HK-2 (cell line): ENCODE measurements around the gene CENPQ.
"Not testable (repeated sequence)": the region's sequence is repeated elsewhere in the genome, so short reads cannot be mapped to it uniquely, and the experiment has no call there.

Source experiments
- DNase-seq: peaks from one replicate; pipeline ENCODE4 v3.0.0-alpha.2; 2018; ENCODE audit not compliant: unreplicated experiment

Gene CENPQ, protein sequence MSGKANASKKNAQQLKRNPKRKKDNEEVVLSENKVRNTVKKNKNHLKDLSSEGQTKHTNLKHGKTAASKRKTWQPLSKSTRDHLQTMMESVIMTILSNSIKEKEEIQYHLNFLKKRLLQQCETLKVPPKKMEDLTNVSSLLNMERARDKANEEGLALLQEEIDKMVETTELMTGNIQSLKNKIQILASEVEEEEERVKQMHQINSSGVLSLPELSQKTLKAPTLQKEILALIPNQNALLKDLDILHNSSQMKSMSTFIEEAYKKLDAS

DNA sequence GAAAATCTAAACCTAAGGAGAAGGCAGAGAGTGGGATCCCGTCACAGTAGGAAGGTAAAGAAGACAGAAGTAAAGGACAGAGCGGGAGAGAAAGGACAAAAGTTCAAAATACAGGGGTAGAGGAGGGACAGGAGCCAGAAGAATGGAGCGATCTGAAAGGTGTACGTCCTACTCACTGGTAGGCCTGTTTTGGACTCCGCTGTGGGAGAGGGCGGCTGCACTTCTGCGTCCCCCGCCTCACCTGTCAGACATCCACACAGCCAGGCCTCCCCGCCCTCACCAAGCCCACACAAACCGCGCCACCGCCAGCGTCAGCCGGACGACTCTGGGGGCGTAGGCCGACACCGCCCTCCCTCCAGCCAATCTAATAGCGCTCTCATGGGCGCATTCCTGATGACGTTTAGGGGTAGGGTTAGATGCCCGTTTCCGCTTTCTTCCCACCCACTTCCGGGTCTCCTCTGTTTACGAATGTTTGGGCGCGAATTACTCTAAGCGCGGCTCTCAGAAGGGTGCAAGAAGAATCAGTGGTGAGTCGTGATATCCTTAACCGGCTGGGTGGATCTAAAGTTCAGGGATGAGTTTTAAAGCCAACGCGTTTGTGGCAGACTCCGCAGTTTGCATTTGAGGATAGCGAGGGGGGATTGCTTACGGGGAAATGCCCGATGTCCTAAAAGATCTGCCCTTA, at the start of gene CENPQ, which contains the start of gene MMUT:
Gene CENPQ, plus strand, starts transcription at position 444 of the 685 bp plus-strand sequence. CDS start 6,807 bp downstream, outside the sequence.
Gene MMUT, minus strand, starts transcription at position 327 of the 685 bp plus-strand sequence. CDS start 3,787 bp downstream, outside the sequence.
- peak; percentile 89 for DNase-seq

DNA sequence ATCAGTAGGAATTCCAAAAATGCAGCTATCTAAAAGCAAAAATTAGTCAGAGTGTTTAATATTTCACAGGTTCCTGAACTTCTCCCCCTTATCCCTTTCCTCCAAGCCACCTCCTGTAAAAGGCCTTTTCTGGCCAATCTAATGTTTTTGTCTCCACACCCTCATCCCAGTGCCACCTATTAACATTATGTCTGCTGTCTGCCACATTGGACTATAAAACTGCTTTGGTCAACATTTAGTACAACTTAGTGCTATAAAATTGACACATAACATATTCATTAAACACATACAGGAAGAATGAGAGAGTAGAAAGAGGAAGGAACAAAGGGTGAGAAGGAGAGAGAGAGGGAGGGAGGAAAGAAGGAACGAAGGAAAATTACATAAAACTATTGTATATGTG, 47.8 kb upstream of the CENPQ start:
- DNase-seq, result no peak

DNA sequence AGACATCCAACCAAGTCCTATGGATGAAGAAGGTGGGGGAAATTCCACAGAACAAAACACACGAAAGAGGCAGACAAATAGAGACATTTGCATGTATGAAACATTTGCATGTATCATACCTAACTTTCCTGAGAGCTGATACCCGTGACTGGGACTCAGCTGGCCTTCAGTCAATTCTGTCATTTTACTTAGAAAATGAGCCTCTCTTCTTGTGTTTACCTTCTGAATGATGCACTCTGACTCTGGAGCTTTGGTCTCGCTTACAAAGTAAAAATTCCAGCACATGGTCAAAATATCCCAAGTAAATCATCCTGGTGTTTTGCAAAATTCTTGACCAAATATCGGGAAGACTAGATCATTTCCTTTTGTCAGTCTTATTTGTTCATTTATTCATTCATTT, 47.0 kb upstream of the CENPQ start:
- DNase-seq, result no peak

DNA sequence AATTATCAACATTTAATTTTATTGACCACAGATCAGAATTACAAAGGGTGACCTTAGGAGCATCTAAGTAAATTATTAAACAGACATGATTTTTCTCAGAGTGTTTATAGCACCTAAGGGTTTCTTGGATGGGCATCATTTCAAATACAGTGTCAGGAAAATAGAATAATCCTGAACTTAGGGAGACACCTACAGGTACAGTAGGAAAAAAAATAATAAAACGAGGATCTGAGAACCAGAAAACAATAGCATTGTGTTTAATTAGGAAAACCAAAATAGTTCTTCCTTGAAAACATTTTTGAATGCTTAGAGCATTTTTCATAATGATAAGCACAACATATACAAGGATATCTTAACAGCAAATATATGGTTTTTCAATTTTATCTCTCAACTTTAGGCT, 39.4 kb upstream of the CENPQ start:
- DNase-seq, result no peak

DNA sequence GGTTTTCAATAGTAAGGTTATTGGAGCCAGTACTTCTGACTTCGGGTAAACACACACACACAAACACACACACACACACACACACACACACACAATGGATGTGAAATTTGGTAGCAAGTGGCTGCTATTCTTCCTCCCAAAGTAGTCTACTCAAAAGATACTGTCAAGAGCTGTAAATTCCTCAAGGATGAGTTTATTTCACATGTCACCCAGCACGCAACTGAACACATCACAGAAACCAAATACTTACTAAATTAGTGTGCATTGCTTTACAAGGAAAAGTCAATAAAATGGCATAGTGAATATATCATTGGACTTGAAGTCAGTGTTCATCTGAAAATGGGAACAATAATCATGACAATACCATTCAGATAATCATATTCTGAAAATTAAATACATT, 33.0 kb upstream of the CENPQ start:
- no peak for DNase-seq

DNA sequence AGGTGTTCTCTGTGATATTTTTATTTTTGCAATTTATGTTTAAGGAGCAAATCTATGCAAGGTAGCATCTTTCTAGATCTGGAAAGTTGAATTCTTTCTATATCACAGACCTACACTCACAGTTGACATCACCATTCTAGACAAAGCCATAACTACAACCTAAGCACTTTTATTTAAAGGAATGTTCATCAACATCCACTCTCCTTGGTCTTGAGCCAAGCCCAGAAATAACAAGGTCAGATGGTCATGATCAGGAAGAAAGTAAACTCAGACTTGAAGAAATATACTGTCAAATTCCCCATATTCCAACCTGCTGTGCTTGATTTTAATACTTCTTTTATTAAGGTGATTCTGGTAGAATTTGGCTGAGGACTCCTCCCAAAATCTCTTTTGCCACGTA, 32.3 kb upstream of the CENPQ start:
- DNase-seq, result no peak

DNA sequence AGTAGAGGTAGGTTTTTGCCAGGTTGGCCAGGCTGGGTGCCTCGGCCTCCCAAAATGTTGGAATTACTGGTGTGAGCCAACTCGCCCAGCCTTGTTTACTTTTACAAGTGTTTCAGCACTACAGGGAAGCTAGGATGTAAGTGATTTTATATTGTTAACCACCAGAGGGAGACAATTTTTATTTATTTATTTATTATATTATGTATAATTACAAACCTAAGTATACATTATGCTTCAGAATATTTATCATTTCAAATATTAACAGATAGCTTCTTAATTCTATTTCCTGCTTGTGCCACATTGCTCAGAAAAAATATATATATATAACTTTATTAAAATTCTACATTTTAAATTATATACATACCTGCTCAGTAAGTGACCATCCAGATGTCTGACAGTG, 9.9 kb upstream of the CENPQ start:
- DNase-seq, result no peak

DNA sequence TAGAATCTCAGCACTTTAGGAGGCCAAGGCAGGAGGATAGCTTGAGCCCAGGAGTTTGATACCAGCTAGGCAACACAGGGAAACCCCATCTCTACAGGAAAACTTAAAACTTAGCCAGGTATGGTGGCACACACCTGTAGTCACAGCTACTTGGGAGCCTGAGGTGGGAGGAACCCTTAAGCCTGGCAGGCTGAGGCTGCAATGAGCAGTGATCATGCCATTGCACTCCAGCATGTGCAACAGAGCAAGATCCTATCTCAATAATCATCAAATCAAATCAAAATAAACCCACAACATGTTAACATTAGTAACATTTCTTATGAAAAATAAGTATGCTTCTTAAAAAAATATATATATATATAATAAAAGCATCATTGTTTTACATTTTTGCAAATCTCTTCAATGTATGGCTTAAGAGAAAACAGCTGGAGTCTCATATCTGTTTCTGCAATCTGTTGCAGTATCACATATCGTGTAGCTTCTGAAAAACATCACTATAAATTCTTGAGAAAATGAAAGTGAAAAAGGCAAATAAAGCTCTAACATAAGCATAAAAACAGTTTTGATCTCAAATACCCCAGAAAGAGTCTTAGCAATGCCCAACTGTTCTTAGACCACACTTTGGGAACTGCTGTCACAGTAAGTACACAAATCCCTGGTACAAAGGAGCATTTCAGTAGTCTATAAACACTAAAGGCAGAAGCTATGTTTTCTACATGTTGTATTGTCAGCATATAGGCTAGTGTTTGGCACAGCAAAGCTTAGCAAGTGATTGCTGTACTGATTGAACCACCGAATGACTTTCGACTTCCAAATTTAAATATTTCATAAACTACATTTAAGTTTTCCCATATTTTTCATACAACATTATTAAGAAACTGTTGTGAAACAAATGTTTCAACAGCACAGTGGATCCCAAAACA, 8.1 kb upstream of the CENPQ start:
- DNase-seq, result no peak

DNA sequence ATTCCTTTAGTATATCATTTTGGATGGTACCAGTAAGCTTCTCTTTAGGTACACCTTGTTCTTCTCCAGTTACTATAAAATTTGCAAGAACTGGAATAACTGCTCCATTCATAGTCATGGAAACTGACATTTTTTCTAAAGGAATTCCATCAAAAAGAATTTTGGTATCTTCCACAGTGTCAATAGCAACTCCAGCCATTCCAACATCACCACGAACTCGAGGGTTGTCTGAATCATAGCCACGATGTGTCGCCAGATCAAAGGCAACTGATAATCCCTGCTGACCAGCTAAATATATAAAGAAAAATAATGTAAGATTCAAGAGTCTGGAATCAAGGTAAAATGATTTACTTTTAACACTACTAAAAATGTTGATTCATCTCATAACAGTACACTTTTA, 5.4 kb upstream of the CENPQ start:
- peak; percentile 9 for DNase-seq

DNA sequence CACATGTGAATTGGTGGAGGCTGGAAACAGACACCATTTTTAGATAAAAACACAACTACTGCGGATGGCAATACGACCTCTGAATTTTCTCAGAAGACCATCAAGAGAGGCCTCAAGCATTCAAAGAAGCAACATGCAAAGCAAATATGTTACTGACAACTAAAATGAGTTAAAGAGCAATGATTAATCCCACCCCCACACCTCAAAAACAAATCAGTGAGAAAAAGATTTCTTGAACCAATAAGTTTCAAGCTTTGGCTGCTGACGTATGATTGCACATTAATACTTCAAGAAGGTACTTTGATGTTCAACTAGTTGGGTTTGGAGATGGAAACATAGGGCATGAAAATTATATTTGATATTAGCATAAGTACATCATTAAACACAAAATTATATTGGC, 1.1 kb upstream of the CENPQ start:
- no peak for DNase-seq

DNA sequence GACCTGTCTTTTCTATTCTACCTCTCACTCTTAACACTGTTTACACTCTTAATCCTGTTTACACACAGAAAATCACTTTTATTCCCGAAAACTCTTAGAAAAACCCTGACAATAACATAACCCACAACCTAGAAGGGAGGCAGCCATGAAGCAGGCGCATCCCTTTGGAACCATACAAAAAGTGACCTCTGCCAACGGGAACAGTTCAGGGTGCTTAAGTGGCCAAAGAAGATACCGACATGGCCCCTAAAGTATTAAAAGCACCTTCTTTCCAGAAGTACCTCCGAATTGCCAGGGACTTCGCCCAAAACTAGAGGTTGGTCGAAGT, 607 bp upstream of the CENPQ start:
- no peak for DNase-seq

DNA sequence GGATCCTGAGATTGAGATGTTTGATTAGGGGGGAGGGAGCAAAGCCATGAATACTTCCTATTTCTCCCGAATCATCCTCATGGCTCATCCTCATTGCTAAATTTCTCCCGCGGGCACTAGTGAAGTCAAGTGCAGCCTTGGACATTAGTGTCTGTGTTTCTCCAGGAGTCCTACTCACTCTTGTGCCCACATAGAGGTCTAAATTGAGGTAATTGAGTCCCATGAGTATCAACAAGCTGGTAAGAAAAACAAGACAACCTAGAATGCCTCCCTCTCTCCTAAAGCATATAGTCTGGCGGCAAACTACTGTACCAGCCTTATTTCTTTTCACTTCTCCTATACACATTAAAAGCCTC, 420 bp downstream of the CENPQ start:
- DNase-seq, result no peak

DNA sequence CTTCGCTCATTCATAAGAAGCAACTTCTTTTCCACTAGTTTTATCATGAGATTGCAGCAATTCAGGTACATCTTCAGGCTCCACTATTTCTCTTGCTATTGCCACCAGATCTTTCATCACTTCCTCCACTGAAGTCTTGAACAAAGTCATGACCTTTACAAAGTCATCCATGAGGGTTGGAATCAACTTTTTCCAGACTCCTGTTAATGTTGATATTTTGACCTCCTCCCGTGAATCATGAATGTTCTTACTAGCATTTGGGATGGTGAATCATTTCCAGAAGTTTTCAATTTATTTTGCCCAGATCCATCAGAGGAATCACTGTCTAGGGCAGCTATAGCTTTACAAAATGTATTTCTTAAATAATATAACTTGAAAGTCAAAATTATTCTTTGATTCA, 1.5 kb downstream of the CENPQ start:
- no peak for DNase-seq

DNA sequence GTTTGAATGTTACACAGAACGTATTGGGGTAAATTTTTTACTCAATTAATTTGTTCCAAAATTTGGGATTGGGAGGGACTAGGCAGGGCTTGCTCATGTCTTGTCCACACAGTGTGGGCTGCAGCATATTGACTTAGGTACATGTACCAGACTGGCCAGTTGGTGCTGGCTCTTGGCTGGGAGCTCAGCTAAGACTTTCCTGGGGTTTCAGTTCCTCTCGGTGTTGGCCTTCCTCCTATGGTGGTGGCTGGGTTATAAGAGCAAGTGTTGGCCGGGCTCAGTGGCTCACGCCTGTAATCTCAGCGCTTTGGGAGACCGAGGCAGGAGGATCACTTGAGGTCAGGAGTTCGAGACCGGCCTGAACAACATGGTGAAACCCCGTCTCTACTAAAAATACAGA, 4.9 kb downstream of the CENPQ start:
- no peak for DNase-seq

DNA sequence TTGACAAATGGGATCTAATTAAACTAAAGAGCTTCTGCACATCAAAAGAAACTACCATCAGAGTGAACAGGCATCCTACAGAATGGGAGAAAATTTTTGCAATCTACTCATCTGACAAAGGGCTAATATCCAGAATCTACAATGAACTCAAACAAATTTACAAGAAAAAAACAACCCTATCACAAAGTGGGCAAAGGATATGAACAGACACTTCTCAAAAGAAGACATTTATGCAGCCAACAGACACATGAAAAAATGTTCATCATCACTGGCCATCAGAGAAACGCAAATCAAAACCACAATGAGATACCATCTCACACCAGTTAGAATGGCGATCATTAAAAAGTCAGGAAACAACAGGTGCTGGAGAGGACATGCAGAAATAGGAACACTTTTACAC, 13.4 kb downstream of the CENPQ start:
- DNase-seq, result not testable (repeated sequence)

DNA sequence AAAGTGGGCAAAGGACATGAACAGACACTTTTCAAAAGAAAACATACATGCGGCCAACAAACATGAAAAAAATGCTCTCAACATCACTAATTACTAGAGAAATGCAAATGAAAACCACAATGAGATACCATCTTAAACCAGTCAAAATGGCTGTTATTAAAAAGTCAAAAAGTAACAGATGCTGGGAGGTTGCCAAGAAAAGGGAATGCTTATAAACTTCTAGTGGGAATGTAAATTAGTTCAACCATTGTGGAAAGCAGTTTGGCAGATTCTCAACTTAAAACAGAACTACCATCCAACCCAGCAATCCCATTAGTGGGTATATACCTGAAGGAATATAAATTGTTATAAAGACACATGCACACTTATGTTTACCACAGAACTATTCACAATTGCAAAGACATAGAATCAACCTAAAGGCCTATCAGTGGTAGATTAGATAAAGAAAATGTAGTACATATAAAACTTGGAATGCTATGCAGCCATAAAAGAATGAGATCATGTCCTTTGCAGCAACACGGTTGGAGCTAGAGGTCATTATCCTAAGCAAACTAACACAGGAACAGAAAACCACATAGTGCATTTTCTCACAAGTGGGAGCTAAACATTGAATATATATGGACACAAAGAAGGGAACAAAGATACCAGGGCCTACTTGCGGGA, 16.3 kb downstream of the CENPQ start:
- DNase-seq, result no peak

DNA sequence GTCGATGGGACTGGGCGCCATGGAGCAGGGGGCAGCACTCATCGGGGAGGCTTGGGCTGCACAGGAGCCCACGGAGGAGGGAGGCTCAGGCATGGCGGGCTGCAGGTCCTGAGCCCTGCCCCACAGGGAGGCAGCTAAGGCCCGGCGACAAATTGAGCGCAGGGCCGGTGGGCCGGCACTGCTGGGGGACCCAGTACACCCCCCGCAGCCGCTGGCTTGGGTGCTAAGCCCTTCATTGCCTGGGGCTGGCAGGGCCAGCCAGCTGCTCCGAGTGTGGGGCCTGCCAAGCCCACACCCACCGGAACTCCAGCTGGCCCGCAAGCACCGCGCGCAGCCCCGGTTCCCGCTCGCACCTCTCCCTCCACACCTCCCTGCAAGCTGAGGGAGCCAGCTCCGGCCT, 18.7 kb downstream of the CENPQ start:
- not testable (repeated sequence) for DNase-seq

DNA sequence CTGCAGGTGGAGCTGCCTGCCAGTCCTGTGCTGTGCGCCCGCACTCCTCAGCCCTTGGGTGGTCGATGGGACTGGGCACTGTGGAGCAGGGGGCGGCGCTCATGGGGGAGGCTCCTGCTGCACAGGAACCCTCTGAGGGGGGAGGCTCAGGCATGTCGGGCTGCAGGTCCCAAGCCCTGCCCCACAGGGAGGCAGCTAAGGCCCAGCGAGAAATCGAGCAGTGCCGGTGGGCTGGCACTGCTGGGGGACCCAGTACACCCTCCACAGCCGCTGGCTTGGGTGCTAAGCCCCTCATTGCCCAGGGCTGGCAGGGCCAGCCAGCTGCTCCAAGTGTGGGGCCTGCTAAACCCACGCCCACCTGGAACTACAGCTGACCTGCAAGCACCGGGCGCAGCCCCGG, 20.2 kb downstream of the CENPQ start:
- DNase-seq, result not testable (repeated sequence)

DNA sequence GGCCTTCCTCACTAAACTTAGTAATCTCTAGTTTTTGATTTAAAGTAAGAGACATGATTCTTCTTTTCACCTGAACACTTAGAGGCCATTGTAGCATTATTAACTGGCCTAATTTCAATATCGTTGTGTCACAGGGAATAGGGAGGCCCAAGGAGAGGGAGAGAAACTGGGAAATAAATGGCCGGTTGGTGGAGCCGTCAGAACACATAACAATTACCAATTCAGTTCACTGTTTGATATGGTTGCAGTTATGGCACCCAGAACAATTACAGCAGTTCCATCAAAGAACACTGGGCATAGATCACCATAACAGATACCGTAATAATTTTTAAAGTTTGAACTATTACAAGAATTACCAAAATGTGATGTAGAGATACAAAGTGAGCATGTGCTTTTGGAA, 27.5 kb downstream of the CENPQ start:
- DNase-seq, result no peak

DNA sequence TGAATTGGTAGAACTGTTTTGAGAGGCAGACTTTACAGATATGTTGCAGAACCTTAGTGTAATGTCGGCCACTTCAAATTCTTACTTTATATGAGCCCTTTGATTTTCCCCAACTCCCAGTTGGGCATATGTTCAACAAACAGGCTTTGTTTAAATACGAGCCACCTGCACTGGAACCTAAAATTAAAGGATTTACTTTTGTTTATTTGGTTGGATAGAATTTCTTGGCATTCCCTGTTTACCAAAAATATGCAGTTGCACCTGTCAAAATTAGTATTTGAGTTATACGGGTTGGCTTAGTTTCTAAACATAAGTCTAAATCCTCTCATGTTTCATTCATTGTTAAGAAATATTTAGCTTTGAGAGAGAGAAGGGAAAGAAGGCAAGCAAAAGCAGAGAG, 34.1 kb downstream of the CENPQ start:
- DNase-seq, result no peak

DNA sequence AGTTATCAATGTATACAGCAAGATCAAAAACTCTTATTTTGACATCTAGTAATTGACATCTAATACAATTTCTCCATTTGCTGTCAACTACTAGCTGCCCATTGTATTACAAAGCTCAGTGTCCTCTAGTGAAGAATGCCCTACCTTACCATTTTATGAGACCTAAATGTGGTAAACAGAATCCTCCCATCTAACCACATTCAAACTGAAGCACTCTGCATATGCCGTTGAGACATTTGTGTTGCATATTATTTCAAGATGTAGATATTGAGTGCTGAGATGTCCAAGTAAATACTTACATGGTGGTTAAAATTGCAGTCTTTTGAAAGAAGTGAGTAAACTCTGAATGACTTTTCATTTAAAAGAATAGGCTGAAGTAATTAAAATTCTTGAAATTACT, 36.0 kb downstream of the CENPQ start:
- DNase-seq, result no peak

DNA sequence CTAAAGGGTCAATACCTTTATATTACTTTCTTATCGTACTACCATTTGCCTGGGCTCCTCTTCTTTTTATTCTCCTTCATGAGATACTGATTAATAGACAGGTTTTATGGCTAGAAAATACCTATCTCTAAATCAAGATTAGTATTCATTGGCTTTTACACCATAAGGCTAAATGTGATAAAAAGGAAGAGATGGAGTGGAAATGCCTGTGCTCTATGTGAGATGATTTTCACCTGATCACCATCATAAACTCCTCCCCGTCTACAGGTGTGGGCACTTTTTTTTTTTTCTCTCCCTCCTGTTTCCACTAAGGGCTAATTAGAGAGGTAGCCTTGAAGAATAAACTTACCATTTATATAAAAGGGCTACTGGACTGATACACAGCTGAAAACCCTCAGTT, 36.5 kb downstream of the CENPQ start, which contains the start of gene GLYATL3:
Gene GLYATL3, plus strand, starts transcription at position 301 of the 400 bp plus-strand sequence. CDS start 12,068 bp downstream, outside the sequence.
- DNase-seq, result no peak
